DMS114 treated with DMSO at 0.1 percent for 48 hours (cell line): ENCODE results near the gene GPRC5A.

Experiments used
- DNase-seq: peaks from one replicate; lab custom pipeline; 2025; ENCODE audit not compliant: unreplicated experiment; lab: John Stamatoyannopoulos, UW

Gene GPRC5A

GRCh38 chr12:12908711-12909110 is 17.3 kb downstream of the GPRC5A start:
- no peak for DNase-seq

DNA sequence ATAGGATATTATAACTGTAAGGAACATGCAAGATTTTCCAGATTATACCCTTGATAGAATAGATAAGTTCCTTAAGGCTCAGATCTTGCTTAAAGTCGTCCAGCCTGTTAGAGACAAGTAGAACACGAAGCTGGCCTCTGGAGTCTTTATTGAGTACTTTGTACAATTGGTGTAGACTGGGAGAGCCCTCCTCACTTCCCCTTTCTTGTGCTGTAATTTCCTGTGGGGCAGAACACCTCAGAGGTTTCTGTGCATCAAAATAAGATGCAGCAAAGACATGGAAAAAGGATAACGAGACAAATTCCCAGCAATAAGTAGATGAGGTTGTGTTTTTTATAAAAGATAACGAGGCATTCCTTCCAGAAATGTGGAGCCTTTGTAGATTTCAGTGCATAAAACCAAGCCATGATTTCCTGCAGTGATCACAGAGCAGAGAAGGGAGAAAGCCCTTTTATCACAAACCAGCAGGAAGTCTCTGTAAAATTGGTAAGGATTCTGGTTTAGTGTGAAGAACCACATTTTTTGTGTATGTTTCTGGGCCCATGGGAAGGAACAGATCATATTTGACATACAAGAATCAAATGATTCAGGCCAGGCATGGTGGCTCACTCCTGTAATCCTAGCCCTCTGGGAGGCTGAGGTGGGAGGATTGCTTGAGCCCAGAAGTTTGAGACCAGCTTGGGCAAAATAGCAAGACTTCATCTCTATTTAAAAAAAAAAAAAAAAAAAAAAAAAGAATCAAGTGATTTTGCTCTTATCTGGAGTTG is 18.0 kb downstream of the GPRC5A start:
- DNase-seq = no peak

DNA sequence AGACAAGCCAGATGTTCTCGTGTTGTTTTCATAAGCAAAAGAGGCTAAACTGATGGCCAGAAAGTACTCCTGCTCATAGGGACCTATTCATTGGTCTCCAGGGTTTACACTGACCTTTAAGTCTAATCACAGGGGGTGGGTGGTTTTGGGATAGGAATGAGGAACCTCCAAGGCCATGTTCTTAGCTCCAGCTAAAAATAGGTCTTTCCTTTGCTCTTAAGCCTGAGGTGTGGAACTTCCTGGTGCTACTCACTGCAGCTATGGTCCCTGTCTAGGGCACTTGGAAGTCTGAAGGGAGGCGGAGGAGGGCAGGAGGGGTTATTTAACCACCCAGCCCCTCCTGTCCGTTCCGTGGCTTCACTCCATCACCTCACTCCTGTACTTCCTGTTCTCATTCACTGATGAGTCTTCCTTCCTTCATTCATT is 18.6 kb downstream of the GPRC5A start:
- no peak for DNase-seq

DNA sequence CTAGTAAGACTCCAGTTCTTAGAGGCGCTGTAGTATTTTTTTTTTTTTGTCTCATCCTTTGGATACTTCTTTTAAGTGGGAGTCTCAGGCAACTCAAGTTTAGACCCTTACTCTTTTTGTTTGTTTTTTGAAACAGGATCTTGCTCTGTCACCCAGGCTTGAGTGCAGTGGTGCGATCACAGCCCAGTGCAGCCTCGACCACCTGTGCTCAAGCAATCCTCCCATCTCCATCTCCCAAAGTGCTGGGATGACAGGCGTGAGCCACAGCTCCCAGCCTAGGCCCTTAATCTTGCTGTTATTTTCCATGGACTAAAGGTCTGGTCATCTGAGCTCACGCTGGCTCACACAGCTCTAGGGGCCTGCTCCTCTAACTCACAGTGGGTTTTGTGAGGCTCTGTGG is 21.3 kb downstream of the GPRC5A start:
- DNase-seq = no peak

GRCh38 chr12:12915656-12916055 is 24.3 kb downstream of the GPRC5A start:
- no peak for DNase-seq

DNA sequence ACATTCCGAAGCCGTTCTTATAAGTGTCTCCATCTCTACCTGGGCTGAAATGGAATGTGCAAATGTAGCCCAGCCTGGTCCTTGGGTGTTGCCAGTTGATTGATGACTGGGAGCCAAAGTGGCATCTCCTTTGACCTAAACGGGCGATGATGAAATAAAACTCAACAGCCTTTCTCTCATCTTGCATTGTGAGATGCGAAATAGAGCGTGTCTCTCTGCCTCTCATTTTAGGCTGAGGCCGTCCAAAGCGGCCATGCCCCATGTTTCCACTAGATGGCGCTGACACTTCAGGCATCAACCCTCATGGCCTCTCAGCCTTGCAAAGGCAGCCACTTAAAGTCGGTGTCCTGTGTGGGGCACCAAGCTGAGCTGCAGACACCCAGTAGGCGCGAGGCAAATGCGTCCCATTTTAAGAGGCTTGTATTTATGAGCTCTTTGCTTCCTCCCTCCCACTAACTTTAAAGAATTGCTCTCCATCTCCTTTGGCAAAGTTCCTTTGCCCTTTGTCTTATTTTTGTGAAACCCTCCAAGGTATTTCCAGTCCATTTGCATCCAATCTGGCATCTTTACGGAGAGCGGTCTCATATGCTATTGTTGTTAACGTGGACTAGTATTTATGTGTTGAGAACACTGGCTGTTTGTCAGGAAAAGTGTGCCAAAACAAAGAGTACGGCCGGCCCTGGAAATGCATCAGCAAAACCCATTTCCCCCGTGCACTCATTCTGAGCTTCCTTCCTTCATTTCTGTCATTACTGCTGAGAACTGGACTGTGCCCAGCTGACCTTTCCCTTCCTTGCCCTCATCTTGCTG is 25.0 kb downstream of the GPRC5A start:
- peak; percentile 75 for DNase-seq

DNA sequence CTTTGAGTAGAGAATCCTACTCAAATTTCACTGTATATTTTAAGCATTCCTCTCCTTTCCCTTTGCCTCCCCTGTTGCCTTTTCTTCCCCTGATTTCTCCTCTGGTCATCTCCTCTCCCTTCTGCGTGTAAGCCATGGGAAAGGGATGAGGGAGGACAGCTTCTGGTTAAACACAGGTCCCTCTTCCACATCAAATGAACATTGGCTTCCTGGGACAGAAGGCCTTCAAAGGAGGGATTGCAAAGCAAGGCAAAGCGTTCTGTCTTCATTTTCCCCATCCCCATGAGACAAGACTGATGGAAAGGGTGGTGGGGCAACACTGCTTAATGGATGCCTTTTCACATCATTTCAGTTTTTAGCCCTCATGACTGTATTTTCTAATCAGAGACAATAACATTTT is 26.2 kb downstream of the GPRC5A start:
- no peak for DNase-seq

GRCh38 chr12:12918781-12919389 is 27.5 kb downstream of the GPRC5A start:
- no peak for DNase-seq

DNA sequence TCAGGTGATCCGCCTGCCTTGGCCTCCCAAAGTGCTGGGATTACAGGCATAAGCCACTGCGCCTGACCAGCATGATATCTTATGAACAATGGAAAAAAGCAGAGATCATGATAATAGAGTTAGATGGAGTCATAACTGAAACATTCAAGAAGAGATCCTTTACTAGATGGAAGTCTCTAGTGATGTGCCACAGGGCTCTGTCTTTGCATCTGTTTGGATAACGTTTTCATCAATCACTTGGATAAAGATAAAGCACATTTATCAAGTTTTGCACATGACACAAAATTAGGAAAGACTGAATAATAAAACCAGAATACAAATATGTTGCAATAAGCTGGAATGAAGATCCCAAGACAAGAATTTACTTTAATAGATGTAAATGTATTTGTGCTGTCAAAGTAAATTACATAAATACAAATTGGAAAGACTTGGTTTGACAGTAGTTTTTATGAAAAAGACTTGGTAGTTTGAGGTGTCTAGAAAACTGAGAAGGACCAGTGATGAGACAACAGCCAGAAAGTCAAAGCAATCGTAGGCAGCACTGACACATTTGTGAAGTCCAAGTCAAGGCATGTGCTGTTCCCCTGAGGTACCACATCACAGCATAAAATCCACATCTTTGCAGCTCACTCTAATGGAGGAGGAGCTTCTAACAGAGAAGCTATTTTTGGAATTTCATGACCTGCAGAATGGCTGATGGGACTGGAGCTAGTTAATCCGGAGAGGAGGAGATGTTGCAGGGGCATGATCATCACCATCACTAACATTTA is 28.5 kb downstream of the GPRC5A start:
- DNase-seq = no peak

- DNase-seq = no peak
These were observed 30.8 kb downstream of the GPRC5A start for GRCh38 chr12:12922191-12922616.

DNA sequence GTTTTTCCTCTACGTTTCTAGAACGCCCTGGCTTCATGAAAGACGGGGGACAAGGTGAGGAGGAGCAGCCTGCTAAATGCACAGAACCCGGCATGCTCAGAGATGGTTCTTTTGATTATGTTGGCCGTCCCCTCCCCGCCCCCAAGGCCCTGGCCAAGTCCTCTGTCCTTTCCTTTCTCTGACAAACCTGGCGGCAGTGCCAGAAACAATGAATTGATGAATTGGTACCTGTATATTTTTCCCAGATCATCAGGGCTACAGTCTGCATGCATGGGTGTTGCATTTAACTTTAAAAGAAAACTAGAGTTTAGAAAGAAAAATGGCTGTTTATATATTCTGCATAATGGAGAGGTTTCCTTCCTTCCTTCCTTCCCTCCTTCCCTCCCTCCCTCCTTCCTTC is 31.6 kb downstream of the GPRC5A start:
- no peak for DNase-seq

GRCh38 chr12:12924169-12924568 is 32.8 kb downstream of the GPRC5A start:
- DNase-seq = no peak

- no peak for DNase-seq
These were observed 34.0 kb downstream of the GPRC5A start for GRCh38 chr12:12925388-12925787.

DNA sequence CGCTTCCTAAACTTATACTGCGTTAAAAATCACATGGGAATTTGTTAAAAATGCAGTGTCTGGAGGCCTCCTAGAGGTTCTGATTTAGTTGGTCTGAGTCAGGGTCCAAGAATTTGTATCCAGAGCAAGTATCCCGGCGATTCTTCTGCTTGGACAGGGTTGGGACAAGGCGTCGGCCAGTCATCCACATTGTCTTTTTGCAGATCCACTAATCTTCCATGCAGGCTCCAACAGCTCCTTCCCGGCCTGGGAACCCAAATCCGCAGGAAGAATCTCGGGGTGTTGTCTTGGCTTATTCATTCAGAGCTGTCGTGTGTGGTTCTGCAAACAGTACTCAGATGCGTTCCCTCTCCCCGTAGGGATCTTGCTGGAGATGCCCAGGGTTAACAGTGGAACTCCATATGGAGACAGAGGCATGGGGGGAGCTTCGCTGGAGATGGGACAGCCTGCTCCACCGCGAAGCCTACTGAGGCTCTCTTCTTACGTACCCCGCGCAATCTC is 35.3 kb downstream of the GPRC5A start:
- DNase-seq = no peak

DNA sequence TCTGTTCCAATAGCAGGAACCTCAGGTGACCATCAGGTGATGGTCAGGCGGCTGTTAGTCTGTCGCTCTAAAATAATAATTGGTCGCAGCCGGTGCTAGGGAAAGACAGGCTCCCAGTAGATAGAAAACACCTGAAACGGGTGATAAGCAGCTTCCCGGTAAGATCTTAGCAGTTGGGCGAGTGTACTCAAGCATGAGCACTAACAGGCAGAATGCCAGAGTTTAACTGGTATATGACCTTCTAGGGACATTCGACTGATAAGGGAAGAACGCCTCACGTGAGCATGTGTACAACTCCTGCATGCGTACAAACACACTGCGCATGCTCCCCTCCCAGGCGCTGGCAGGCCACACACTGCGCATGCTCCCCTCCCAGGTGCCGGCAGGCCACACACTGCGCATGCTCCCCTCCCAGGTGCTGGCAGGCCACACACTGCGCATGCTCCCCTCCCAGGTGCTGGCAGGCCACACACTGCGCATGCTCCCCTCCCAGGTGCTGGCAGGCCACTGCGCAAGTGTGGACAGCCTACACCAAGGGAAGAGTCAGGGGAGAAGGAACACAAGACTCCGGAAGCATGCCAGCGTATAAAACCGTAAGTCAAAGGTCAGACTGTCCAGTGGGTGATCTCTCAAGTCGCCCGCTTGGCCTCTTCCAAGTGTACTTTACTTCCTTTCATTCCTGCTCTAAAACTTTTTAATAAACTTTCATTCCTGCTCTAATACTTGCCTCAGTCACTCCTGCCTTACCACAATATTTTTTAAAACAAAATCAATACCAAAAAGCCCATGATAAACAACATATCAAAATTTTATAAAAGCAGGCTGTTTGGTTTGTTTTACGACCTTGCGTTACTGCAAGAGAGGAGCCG is 36.1 kb downstream of the GPRC5A start:
- DNase-seq = peak; percentile 80

- no peak for DNase-seq
These were observed 38.3 kb downstream of the GPRC5A start for GRCh38 chr12:12929696-12930095.

DNA sequence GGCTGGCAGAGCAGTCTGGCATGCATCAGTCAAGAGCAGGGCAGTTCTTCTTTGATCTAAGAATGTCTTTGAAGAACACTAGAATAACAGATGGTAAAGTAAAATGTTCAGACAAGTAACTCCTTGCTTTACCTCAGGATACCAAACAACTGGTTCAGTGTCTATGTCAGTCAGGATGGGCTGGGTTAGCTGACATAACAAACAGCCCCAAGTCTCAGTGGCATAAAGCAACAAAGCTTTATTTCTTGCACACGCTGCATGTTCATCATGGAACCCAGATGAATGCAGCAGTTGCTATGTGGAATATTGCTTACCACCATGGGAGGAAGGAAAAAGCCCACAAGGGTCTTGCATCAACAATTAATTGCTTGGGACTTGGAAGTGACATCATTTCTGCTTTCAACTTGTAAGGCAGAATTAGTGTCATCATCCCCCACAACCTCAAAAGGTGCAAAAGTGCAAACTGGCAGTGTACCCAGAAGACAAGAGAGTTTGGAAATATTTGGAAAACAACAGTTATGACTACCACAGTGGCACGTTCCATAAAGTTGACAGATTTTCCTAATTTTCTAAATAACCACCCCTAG is 39.4 kb downstream of the GPRC5A start:
- no peak for DNase-seq

DNA sequence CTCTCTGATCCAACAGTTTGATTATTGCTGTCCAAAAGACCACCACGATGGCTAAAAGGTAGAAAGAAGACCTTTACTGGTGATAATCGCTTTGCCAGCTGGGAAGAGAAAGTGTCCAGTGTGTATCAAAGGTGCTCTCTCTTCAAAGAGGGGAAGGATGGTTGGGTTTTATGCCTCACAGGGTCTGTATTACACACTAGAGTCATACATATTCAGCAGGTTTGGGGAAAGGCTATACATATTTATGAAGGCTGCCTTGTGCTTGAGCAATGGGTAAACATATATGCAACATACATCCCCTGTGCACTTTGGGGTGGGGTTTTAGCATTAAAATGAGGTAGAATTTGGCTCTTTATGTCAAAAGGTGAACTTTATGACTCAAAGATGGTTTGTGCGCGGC is 42.4 kb downstream of the GPRC5A start:
- DNase-seq = no peak

DNA sequence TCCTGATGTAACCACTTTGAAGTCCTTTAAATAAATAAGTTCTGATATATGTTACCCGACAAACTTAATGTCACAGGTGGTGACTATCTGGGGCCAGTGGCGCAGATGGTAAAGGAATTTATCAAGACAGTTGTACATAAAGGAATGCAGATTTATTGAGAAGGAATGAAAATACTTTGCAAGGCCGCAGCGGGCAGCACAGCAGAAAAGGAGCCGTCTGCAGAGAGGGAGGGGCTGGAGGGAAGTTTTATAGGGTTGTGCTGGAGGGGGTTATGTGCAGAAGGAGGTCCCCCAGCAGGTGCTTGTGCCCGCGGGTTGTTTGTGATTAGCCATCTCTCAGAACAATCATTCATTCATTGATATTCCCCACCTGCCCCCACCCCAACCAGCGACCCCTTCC is 43.2 kb downstream of the GPRC5A start:
- DNase-seq = no peak
